Effector CD4-positive, alpha-beta T cell (primary cell): ENCODE results near the gene NR1H2.

Experiments used
- DNase-seq: peaks from one replicate; pipeline ENCODE4 v3.0.0-alpha.2; 2020

Gene NR1H2

GRCh38 chr19:50406156-50406820 lies 30.0 kb downstream of the NR1H2 start:
- DNase-seq = no peak

GRCh38 chr19:50406829-50407228 lies 30.6 kb downstream of the NR1H2 start:
- DNase-seq = no peak

- DNase-seq = no peak
These were observed 33.1 kb downstream of the NR1H2 start for GRCh38 chr19:50409347-50409746.

- no peak for DNase-seq
These were observed 33.9 kb downstream of the NR1H2 start for GRCh38 chr19:50410109-50410508.

- no peak for DNase-seq
These were observed 36.2 kb downstream of the NR1H2 start for GRCh38 chr19:50412419-50412818.

GRCh38 chr19:50413096-50413495 lies 36.8 kb downstream of the NR1H2 start:
- no peak for DNase-seq

- no peak for DNase-seq
These were observed 37.3 kb downstream of the NR1H2 start for GRCh38 chr19:50413531-50413930.

- DNase-seq = peak; percentile 67
These were observed 38.8 kb downstream of the NR1H2 start for GRCh38 chr19:50414864-50415660.

- DNase-seq = no peak
These were observed 39.4 kb downstream of the NR1H2 start for GRCh38 chr19:50415661-50416033.

- no peak for DNase-seq
These were observed 40.0 kb downstream of the NR1H2 start for GRCh38 chr19:50416034-50416977.

GRCh38 chr19:50417111-50418081 lies 41.1 kb downstream of the NR1H2 start:
- no peak for DNase-seq

GRCh38 chr19:50418176-50419021 lies 42.1 kb downstream of the NR1H2 start, which contains the start of gene SPIB:
SPIB (plus strand) TSS chr19:50418938; CDS start chr19:50418963, 25 bp downstream.
- DNase-seq = no peak

GRCh38 chr19:50419022-50419579 lies 42.8 kb downstream of the NR1H2 start:
- DNase-seq = no peak

GRCh38 chr19:50419580-50420035 lies 43.4 kb downstream of the NR1H2 start:
- no peak for DNase-seq

GRCh38 chr19:50420127-50420526 lies 43.9 kb downstream of the NR1H2 start:
- DNase-seq = no peak

- DNase-seq = no peak
These were observed 44.6 kb downstream of the NR1H2 start for GRCh38 chr19:50420808-50421207.

GRCh38 chr19:50422397-50423278 lies 46.4 kb downstream of the NR1H2 start:
- no peak for DNase-seq

GRCh38 chr19:50423279-50424113 lies 47.2 kb downstream of the NR1H2 start:
- no peak for DNase-seq
